HG03039 (cell line): ENCODE measurements around the gene PCNT.
A peak's percentile ranks its signal among the peaks of the same experiment; 100 is the strongest.
"Not testable (repeated sequence)": the region's sequence is repeated elsewhere in the genome, so short reads cannot be mapped to it uniquely, and the experiment has no call there.

ENCODE experiments used
- ATAC-seq: cut with Tn5 transposase; IDR thresholded peaks from one replicate; pipeline ENCODE4 v1.9.1; 2021; ENCODE audit warnings: mild to moderate bottlenecking, moderate library complexity; ENCODE audit not compliant: unreplicated experiment

PCNT gene

GRCh38 chr21:46441331-46441730 lies 117.4 kb downstream of the PCNT start:
- no peak for ATAC-seq

- ATAC-seq = no peak
Observed at GRCh38 chr21:46441961-46442498, 118.1 kb downstream of the PCNT start.

- no peak for ATAC-seq
Observed at GRCh38 chr21:46442938-46443337, 119.0 kb downstream of the PCNT start.

GRCh38 chr21:46443910-46444309 lies 120.0 kb downstream of the PCNT start:
- no peak for ATAC-seq

GRCh38 chr21:46448108-46448507 lies 124.2 kb downstream of the PCNT start:
- no peak for ATAC-seq

GRCh38 chr21:46448855-46449254 lies 124.9 kb downstream of the PCNT start:
- ATAC-seq = not testable (repeated sequence)

- ATAC-seq = no peak
Observed at GRCh38 chr21:46452710-46453109, 128.8 kb downstream of the PCNT start.

GRCh38 chr21:46454142-46454541 lies 130.2 kb downstream of the PCNT start:
- ATAC-seq = no peak

GRCh38 chr21:46454634-46455390 lies 130.9 kb downstream of the PCNT start:
- no peak for ATAC-seq

GRCh38 chr21:46455575-46456385 lies 131.8 kb downstream of the PCNT start:
- no peak for ATAC-seq

- ATAC-seq = no peak
Observed at GRCh38 chr21:46456750-46457149, 132.8 kb downstream of the PCNT start.

- peak; percentile 10 for ATAC-seq
Observed at GRCh38 chr21:46457801-46458314, 133.9 kb downstream of the PCNT start.

GRCh38 chr21:46458315-46459023 lies 134.5 kb downstream of the PCNT start, which contains the start of gene DIP2A:
TSS of gene DIP2A (plus strand) at chr21:46458891. CDS start at chr21:46459132, 241 bp downstream.
- peak; percentile 92 for ATAC-seq

- no peak for ATAC-seq
Observed at GRCh38 chr21:46459024-46459355, 135.0 kb downstream of the PCNT start.

GRCh38 chr21:46459356-46460112 lies 135.6 kb downstream of the PCNT start:
- no peak for ATAC-seq

GRCh38 chr21:46461909-46462308 lies 138.0 kb downstream of the PCNT start:
- no peak for ATAC-seq

- not testable (repeated sequence) for ATAC-seq
Observed at GRCh38 chr21:46465153-46465552, 141.2 kb downstream of the PCNT start.

GRCh38 chr21:46465651-46466050 lies 141.7 kb downstream of the PCNT start:
- no peak for ATAC-seq

GRCh38 chr21:46468108-46468774 lies 144.3 kb downstream of the PCNT start:
- no peak for ATAC-seq

GRCh38 chr21:46469275-46469674 lies 145.3 kb downstream of the PCNT start:
- ATAC-seq = no peak
